GM19324 (cell line): ENCODE data around the gene RPH3AL.
"Not testable (repeated sequence)": the region's sequence is repeated elsewhere in the genome, so short reads cannot be mapped to it uniquely, and the experiment has no call there.

Experiments used
- ATAC-seq: cut with Tn5 transposase; IDR thresholded peaks from one replicate; pipeline ENCODE4 v1.9.1; 2021; ENCODE audit warnings: mild to moderate bottlenecking, moderate library complexity; ENCODE audit not compliant: unreplicated experiment, low FRiP score

Gene RPH3AL

GRCh38 chr17:285751-286422 is 66.7 kb downstream of the RPH3AL start:
- ATAC-seq = no peak

DNA sequence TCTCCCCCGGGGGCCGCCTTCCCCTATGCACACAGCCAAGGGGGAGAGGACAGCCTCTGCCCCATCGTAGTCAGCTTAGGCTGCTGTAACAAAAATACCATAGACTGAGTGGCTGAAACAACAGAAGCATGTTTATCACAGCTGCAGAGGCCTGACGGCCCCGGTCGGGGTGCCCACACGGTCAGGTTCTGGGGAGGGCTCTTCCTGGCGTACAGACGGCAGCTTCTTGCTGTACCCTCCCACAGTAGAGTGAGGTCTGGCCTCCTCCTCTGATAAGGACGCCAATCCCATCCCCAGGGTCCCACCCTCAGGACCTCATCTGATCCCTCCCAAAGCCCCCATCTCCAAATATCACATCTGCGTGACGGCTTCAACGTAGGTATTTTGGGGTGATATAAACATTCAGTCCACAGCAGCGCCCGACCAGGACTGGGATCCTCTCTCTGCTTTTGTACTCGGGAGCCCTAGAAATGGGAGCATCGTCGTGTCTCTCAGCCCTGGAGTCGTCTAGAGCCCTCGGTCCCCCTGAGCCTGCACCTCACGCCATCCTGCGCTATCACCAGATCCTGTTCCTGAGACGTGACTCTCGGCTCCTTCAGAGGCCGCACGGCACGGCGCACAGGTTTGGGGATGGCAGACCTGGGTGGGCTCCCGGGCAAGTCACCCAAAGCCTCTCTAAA is 67.8 kb downstream of the RPH3AL start:
- ATAC-seq = no peak

GRCh38 chr17:283911-284675 is 68.5 kb downstream of the RPH3AL start:
- ATAC-seq = no peak

- no peak for ATAC-seq
Observed at GRCh38 chr17:282912-283882, 69.4 kb downstream of the RPH3AL start.

DNA sequence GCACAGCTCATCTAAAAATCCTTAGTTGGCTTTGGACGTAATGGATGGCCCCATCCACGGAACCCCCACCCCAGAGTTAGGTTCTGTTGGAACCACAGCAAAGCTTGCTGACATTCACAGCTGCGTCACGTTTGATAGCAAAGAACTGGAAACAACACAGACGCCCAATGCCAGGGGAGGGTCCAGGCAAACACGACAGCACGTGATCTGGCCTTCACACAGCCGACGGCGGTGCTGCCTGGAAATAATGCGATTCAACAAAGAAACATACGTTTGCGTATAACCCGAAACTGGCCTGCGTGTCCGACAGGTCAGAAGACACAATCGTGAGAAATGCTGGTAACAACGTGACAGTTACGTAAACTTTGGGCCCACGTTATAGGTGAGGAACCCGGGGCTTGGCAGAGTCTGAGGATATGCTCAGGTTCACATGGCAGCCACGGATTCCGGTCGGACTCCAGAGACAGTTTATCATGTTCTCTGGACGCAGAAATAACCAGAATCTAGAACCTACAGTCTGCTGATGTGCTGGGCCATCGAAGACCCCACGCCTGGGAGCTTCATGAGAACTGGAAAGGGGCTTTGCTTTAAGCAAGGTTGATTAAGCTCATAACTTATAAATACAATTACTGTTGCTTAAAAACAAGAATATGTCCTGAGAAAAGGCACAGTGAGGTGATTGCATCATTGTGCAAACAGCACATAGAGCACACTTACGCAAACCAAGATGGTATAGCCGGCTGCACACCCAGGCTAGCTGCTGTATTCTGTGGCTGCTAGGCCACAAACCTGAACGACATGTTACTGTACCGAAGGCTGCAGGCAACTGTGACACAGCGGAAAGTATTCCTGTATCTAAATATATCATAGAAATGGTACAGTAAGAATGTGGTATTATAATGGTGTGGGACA is 70.4 kb downstream of the RPH3AL start:
- ATAC-seq = no peak

DNA sequence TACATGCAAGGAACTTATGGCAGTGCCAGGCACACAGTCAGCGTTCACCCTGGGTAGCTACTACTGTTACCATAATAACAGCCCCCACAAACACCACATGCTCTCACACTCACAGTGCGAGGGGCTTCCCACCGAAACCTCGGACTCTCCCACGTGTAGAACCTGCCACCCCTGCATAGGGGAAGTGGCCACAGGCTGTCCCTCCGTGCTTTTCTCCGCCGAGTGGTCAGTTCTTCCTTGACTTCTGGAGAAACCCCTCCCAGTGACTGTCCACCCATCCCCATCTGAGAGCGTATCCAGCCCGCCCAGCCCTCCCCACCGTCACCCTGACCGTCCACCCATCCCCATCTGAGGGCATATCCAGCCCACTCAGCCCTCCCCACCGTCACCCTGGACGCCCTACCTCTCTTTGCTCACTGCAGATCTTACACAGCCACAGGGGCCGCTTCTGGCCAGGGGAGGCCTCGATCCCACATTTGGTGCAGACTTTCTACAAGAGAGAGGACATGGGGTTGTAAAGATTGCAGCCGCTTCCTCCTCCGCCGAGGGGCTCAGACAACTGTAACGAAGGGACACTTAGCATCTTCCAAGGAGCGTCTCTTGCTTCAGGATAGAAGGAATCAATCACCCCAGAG is 71.1 kb downstream of the RPH3AL start:
- ATAC-seq = no peak

DNA sequence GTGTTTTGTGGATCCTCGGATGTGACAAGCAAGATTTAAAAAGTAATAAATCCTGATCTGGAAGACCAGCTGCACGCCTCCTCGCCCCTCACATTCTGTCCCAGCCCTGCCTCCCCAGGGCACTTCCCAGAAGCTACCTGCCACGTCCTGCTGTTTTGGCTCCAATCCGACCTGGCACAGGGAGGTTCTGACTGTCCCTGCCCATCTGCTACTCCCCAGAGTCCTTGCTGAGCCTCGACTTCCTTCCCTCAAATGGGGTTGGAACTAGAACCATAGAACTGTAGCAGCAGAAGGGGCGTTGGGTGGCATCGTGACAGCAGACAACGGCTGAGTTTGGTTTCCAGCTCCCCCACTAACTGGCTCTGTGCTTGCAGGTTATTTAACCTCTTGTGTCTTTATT is 71.7 kb downstream of the RPH3AL start:
- ATAC-seq = no peak

DNA sequence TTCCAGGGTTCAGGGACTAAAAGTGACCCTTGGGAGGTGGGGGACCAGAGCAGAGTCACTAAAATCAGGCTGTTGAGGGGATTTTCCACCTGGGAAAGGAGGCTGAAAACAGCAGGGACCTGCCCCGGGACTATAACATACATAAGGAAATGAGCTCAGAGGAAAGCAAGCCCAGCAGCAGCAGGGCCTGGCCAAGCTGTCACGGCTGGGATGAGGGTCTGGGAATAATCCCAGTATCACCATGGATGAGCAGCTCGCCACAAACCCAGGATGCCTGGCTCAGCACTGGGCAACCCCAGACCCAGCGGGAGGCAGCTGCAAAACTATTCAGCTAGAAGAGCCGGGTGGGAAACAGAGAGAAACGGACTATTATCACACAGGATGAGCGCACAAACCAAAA is 72.4 kb downstream of the RPH3AL start:
- ATAC-seq = no peak

DNA sequence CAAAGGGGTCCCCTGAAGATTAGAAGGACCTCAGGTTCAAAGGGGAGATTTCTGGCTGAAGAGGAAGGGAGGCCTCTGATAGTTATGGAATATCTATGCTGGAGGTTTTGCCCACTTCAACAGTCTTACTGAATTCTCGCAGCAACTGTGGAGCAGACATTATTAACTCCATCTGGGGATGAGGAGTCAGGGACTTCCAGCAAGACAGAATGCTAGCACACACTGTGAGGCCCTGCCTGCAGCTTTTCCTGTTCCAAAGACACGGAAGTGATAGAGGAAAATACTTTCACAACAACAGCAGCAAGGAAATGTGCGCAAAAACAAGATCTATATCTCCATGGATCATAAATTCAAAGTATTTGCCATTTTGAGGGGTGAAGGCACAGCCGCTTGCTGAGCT is 72.8 kb downstream of the RPH3AL start:
- ATAC-seq = no peak

GRCh38 chr17:279331-279730 is 73.3 kb downstream of the RPH3AL start:
- ATAC-seq = no peak

DNA sequence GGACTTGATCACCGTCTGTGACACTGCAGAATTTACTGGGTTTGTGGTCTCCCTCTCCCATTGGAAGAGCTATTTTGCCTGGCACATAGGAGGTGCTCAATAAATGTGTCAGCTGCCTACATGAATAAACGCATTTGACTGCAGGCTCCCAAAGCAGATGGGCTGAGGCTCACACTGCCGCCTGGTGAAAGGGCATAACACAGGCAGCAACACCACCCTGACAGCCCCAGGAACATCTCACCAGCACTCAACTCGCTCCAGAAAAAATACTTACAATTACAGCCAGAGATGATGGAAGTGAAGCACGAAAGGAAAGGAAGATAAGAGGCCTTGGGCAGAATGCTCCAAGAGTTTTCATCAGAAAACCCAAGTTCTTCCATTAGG is 73.9 kb downstream of the RPH3AL start:
- no peak for ATAC-seq

DNA sequence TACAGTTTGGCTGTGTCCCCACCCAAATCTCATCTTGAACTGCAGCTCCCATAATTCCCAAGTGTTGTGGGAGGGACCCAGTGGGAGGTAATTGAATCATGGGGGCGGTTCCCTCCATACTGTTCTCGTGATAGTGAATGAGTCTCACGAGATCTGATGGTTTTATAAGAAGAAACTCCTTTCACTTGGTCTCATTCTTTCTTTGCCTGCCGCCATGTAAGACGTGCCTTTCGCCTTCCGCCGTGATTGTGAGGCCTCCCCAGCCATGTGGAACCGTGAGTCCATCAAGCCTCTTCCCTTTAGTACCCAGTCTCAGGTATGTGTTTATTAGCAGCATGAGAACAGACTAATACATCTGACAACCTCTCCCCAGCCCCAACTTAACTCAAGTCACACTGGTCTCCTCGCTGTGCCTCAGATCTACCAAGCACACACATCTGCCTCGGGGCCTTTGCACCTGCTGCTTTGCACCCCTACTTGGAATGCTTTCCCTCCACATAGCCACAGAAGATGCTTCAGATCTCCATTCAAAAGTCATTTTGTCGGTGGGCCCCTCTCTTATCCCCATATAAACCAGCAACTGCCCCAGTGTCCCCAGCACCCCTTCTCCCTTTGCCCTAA is 74.4 kb downstream of the RPH3AL start:
- no peak for ATAC-seq

DNA sequence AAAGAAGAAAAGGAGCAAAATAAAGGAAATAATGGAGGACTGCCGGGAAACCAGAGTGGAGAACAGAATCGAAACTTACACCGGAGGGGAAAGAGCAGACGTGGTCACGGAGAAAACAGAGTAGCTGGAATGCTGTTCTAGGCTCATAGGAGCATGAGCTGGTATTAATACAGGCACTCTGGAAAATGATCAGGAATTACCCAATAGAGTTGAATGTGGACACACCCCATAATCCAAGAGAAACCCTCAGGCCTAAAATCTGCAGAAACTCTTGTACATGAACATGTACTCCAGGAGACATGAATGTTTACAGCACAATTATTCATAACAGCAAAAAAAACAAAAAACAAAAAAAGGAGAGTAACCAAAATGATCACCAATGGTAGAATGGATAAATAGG is 77.7 kb downstream of the RPH3AL start:
- ATAC-seq = no peak

GRCh38 chr17:273981-274832 is 78.4 kb downstream of the RPH3AL start:
- no peak for ATAC-seq

- ATAC-seq = not testable (repeated sequence)
Observed at GRCh38 chr17:272856-273255, 79.8 kb downstream of the RPH3AL start.

DNA sequence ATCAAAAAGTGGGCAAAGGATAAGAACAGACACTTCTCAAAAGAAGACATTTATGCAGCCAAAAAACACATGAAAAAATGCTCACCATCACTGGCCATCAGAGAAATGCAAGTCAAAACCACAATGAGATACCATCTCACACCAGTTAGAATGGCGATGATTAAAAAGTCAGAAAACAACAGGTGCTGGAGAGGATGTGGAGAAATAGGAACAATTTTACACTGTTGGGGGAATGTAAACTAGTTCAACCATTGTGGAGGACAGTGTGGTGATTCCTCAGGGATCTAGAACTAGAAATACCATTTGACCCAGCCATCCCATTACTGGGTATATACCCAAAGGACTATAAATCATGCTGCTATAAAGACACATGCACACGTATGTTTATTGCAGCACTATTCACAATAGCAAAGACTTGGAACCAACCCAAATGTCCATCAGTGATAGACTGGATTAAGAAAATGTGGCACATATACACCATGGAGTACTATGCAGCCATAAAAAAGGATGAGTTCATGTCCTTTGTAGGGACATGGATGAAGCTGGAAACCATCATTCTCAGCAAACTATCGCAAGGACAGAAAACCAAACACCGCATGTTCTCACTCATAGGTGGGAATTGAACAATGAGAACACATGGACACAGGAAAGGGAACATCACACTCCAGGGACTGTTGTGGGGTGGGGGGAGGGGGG is 80.5 kb downstream of the RPH3AL start:
- not testable (repeated sequence) for ATAC-seq
